RPMI7951 (cell line): ENCODE measurements around the gene PRKG1. TPM values are rescaled to one million over a fixed set of nuclear protein-coding genes. Genes with fewer than 3 reads are reported as not detected.

ENCODE experiments used
- DNase-seq: peaks from one replicate; pipeline ENCODE4 v3.0.0-alpha.2; 2012; ENCODE audit warnings: low read depth
- total RNA-seq: library from RNA; depleted of rRNA; stranded (reverse); fragments of >200 nt; shearing (Covaris generic); gene quantifications from 2 replicates; pipeline ENCODE4 v1.2.3, GENCODE V29; 2014

PRKG1 gene
- total RNA-seq, 1 experiment from 2014 or later: 0.12 TPM

- DNase-seq: peak; percentile 3
Observed at GRCh38 chr10:51806079-51806835, 732.0 kb downstream of the PRKG1 start.

DNA sequence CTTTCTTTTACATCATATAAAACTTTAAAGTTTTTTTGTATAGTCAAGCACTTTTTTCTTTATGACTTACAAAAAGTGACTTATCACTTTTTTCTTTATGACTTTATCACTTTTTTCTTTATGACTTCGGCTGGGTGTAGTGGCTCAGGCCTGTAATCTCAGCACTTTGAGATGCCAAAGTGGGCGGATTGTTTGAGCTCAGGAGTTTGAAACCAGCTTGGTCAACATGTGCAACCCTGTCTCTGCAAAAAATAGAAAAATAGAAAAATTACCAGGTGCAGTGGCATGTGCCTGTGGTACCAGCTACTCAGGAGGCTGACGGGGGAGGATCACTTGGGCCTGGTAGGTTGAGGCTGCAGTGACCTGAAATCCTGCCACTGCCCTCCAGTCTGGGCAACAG lies 733.9 kb downstream of the PRKG1 start:
- no peak for DNase-seq

GRCh38 chr10:51815723-51816122 lies 741.4 kb downstream of the PRKG1 start:
- no peak for DNase-seq

- DNase-seq: no peak
Observed at GRCh38 chr10:51821045-51821444, 746.8 kb downstream of the PRKG1 start.

DNA sequence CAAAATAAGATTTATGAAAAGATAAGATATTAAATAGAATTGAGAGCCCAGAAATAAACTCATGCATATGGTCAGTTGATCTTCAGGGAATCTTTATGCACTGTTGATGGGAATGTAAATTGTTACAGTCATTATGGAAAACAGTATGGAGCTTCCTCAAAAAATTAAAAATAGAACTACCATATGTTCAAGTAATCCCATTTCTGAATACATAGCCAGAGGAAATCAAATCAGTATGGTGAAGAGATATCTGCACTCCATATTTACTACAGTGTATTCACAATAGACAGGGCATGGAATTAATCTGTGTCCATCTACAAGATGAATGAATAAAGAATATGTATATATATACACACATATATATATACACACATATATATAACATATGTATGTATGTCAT lies 747.5 kb downstream of the PRKG1 start:
- DNase-seq: no peak

- DNase-seq: peak; percentile 82
Observed at GRCh38 chr10:51832652-51833383, 758.5 kb downstream of the PRKG1 start.

DNA sequence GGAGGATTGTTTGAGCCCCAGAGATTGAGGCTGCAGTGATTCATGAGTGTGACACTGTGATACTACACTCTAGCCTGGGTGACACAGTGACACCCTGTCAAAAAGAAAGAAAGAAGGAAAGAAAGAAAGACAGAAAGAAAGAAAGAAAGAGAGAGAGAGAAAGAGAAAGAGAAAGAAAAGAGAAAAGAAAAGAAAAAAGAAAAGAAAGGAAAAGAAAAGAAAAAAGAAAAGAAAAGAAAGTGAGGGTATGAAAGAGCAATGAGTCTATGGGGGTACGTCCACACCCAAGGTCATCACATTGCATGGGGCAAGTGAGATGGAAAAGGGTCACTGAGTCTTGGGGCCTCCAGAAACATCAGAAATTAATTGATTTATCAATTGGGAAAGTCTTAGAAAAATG lies 760.3 kb downstream of the PRKG1 start:
- no peak for DNase-seq

DNA sequence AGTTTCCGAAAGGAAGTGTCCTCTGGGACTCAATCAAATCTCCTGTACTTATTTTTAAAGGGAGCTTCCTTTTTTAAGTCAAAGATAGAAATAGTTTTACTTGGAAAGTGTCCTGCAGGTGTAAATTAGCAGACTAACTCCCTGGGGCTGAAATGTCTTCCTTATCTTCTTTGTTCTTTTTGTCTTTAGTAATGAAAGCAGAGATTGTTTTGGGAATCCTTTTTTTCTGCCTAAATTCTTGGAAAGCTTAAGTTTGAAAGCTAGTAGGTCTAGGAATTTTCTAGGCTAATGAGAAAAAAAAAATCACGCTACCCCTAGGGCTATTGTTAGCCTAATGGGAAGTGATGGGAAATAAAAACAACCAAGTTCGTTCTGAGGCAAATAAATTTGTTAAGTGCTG lies 764.2 kb downstream of the PRKG1 start:
- DNase-seq: no peak

GRCh38 chr10:51843966-51844365 lies 769.7 kb downstream of the PRKG1 start:
- no peak for DNase-seq

DNA sequence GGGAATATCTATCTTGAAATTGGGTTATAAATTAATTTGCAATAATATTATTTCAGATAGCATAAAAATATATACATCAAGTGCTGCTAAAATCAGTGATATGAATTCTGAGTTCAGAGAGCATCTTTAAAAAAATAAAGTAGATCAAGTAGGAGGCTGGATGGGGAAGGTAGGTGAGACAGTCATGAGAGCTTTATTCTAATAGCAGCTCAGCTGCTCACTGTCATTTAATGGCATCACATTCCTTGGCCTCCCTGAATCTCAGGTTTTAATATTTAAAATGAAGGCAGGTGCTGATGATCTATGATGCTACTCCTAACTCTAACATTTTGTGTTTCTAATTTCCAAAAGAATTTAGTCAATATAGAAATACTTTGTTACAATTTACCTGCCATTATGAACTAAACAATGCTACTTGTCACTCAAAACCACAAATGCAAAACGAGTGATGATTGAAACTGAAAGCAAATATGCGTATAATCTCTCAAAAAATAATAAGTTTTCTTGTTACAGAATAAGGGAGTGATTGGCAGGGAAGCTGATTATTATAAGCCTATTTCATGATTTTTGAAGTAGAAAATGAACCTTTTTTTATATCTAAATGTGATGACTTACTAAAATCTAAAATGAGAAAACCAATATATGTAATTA lies 772.7 kb downstream of the PRKG1 start:
- no peak for DNase-seq

GRCh38 chr10:51852297-51852696 lies 778.0 kb downstream of the PRKG1 start:
- DNase-seq: no peak

- no peak for DNase-seq
Observed at GRCh38 chr10:51857305-51857704, 783.0 kb downstream of the PRKG1 start.

GRCh38 chr10:51860257-51860656 lies 786.0 kb downstream of the PRKG1 start:
- DNase-seq: peak; percentile 48

GRCh38 chr10:51861051-51861450 lies 786.8 kb downstream of the PRKG1 start:
- no peak for DNase-seq

DNA sequence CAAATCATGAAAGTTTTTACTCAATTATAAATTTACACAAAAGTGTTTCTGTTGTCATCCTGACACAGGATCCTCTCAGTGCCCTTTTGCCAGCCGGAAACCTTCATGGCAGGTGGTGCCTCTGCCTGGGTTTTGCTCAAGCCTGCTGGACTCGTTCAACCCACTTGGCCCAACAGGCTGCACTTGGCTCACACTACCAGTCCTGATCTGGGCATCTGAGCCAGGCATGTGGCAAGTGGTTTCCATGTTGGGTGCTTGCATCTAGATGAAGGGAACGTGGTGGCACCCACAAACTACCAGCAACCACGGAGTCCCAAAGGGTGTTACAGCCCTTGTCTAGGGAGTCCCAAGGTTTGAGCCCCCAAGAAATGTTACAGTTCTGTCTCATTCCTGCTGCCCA lies 787.4 kb downstream of the PRKG1 start:
- no peak for DNase-seq

- no peak for DNase-seq
Observed at GRCh38 chr10:51862149-51862548, 787.9 kb downstream of the PRKG1 start.

DNA sequence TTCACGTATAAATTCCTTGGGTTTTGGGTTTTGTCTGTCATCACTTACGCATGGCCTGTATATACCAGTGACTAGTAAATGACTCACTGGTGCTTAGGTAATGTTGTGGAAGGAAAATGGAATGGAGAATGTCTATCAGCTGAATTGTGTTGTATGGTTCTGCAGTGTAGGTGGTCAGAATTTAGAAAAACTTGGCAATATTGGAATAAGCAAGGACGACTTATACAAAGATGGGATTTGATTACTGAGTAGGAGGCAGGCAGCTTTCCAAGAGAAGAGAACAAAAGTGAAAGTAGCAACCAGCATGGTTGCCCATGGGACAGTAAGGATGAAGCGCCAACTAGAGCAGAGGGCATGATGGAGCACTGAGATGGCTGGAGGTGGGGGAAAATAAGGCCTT lies 793.7 kb downstream of the PRKG1 start:
- DNase-seq: peak; percentile 75

DNA sequence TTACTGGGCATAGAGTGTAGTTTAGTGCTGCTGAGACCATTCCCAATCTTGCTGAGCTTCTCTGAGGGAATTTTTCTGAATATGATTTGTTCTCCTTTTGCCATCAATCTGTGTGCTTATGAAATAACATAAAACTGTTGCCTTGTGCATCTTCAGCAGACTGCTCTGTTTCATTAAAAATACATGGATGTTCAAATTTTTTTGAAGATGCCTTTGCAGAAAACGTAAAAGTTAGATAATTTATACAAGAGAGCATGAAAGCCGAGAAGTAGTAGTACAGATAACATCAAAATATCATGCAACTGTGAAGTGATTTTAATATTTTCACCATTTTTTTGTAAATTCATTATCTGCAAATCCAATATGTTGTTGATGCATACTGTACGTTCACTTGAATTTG lies 799.8 kb downstream of the PRKG1 start:
- DNase-seq: no peak

- DNase-seq: no peak
Observed at GRCh38 chr10:51875610-51876009, 801.3 kb downstream of the PRKG1 start.

GRCh38 chr10:51876503-51876902 lies 802.2 kb downstream of the PRKG1 start:
- no peak for DNase-seq

GRCh38 chr10:51876979-51877378 lies 802.7 kb downstream of the PRKG1 start:
- DNase-seq: no peak

- no peak for DNase-seq
Observed at GRCh38 chr10:51877636-51878035, 803.3 kb downstream of the PRKG1 start.

DNA sequence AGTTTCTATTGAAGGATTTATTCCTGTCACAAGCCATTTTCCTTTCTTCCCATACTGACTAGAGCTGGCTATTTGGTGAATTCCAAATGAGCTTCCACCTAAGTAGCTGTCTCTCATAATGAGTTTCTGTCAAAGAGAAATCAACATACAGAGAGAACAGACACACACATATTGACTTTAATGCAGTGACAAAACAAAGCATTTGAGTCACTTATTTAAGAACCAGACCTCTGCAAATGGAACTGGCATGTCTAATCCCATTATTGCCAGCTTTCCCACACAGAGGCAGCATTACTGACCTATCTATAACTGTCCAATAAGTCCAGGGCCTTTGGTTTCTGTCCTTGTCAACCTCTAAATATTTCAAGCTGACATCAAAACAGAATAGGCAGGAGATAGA lies 804.4 kb downstream of the PRKG1 start:
- DNase-seq: peak; percentile 5
